Spinal cord (tissue), 10 donors: ENCODE data around the gene SPEN. TPM values are rescaled to one million over a fixed set of nuclear protein-coding genes. Genes with fewer than 3 reads are reported as not detected.

Experiments used
- DNase-seq, 6 donors: peaks; one replicate each; pipeline versions ENCODE4 v3.0.0 to v3.0.0-alpha.2; 2013 to 2015; ENCODE audit warnings: low spot score in 6 of 6, low read depth in 4 of 6
- H3K27ac ChIP-seq: one replicate; pipeline ENCODE4 v1.5.1; 2013; ENCODE audit warnings: low read depth, low read length, control low read depth
- H3K27me3 ChIP-seq: one replicate; pipeline ENCODE4 v1.6.1; 2013; ENCODE audit warnings: low read length; ENCODE audit not compliant: control insufficient read depth, insufficient read depth
- H3K36me3 ChIP-seq: one replicate; pipeline ENCODE4 v1.6.1; 2013; ENCODE audit warnings: low read length; ENCODE audit not compliant: control insufficient read depth, insufficient read depth
- H3K4me1 ChIP-seq: one replicate; pipeline ENCODE4 v1.6.1; 2013; ENCODE audit warnings: low read length; ENCODE audit not compliant: control insufficient read depth, insufficient read depth
- H3K4me3 ChIP-seq: one replicate; pipeline ENCODE4 v1.5.1; 2013; ENCODE audit warnings: low read depth, low read length, control low read depth
- H3K9me3 ChIP-seq: one replicate; pipeline ENCODE4 v1.6.1; 2013; ENCODE audit warnings: low read length; ENCODE audit not compliant: control insufficient read depth, insufficient read depth
- WGBS: methylation state at CpG from one replicate; pipeline ENCODE4 v1.1.5; 2013; ENCODE audit warnings: missing lambda C conversion rate; ENCODE audit not compliant: insufficient coverage; 5-methylcytosine and 5-hydroxymethylcytosine counted together
- polyA plus RNA-seq, 2 donors: library from polyadenylated mRNA; unstranded; fragments of 120-200 nt; gene quantifications; one replicate each; pipeline ENCODE4 v1.2.1, GENCODE V29; 2013; ENCODE audit not compliant: insufficient read length in 2 of 2
- total RNA-seq, 2 donors: library from RNA; depleted of rRNA in 1 of 2; stranded (reverse); fragments of 120-200 nt in 1 of 2; fragments of >200 nt in 1 of 2; gene quantifications; one replicate each; pipeline versions ENCODE4 v1.2.3 to v1.2.4, GENCODE V29; 2013 to 2014
- donor health status: healthy.

The SPEN gene
- total and polyA plus RNA-seq, 4 donors = 37.9 to 79.9 (median 66.8) TPM

- no peaks in the 10 kb centered on the region for H3K9me3 ChIP-seq
- peaks cover 16% of the 10 kb centered on the region for H3K4me1 ChIP-seq
- H3K4me3 ChIP-seq = no peak overlapping the region
- no peak overlapping the region for H3K27ac ChIP-seq
- peaks cover 13% of the 10 kb centered on the region for H3K36me3 ChIP-seq
- H3K27me3 ChIP-seq = no peaks in the 10 kb centered on the region
- 80% methylated on average over 6 of the region's 8 CpGs for WGBS
- no peak for DNase-seq
Measured at GRCh38 chr1:15962671-15963362, 115.3 kb downstream of the SPEN start.

DNA sequence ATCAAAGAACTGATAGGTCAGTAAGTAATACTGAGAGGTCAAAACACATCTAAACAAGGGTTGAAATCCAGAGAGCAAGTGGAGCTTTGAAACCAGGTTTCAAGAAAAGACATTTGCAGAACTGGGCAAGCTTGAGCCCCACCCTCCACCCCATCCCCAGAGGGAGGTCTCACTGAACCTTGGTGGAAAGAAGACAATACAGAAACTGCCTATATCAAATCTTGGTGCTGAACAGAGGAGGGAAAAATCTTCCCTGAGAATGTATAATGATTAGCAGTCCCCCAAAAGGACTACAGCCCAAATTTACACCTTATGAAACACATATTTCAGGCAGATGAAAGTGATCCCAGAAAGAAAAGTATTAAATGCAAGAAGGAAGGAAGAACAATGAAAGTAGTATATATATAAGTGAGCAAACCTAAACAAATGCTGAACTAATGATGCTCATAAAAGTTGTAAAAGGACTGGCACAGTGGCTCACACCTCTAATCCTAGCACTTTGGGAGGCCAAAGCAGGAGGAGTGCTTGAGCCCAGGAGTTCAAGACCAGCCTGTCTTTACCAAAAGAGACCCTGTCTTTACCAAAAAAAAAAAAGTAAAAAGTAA, 116.0 kb downstream of the SPEN start:
- no peak overlapping the region for H3K4me3 ChIP-seq
- peaks cover 16% of the 10 kb centered on the region for H3K4me1 ChIP-seq
- H3K9me3 ChIP-seq = no peaks in the 10 kb centered on the region
- H3K27ac ChIP-seq = no peak overlapping the region
- no peaks in the 10 kb centered on the region for H3K27me3 ChIP-seq
- peaks cover 15% of the 10 kb centered on the region for H3K36me3 ChIP-seq
- DNase-seq = no peak

GRCh38 chr1:15963968-15964648, 116.6 kb downstream of the SPEN start:
- peaks cover 16% of the 10 kb centered on the region for H3K4me1 ChIP-seq
- 90% methylated on average over 7 of the region's 10 CpGs for WGBS
- H3K36me3 ChIP-seq = peaks cover 17% of the 10 kb centered on the region
- H3K9me3 ChIP-seq = no peaks in the 10 kb centered on the region
- H3K4me3 ChIP-seq = no peak overlapping the region
- no peak overlapping the region for H3K27ac ChIP-seq
- DNase-seq = no peak
- no peaks in the 10 kb centered on the region for H3K27me3 ChIP-seq

DNA sequence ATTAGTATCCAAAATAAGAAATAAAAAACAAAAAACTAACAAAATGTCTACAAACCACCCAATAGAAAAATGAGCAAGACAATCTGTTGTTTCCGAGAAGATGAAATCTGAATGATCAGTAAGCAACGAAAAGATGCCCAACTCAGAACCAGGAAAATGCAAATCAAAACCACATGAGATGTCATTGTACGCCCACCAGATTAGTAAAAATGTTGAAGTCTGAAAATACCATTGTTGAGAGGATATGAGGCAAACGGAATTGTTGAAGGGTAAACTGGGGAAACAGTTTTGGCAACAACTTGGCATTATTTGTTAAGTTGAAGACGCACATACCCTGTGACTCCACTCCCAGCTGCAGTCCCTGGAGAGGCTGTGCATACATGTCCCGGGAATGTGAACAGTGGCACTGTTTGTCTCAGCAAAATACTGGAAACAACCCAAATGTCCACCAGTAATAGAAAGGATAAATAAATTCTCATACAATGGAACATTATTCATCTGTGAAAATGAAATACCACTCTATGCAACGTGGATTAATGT, 117.8 kb downstream of the SPEN start:
- no peaks in the 10 kb centered on the region for H3K9me3 ChIP-seq
- H3K4me1 ChIP-seq = peaks cover 16% of the 10 kb centered on the region
- H3K4me3 ChIP-seq = no peak overlapping the region
- H3K36me3 ChIP-seq = peaks cover 20% of the 10 kb centered on the region
- DNase-seq = peak in 2 of 6 donors; percentile 43 to 69
- WGBS = 58% methylated on average over 4 of the region's 7 CpGs
- H3K27ac ChIP-seq = peak overlapping the region; percentile 21
- H3K27me3 ChIP-seq = no peaks in the 10 kb centered on the region

DNA sequence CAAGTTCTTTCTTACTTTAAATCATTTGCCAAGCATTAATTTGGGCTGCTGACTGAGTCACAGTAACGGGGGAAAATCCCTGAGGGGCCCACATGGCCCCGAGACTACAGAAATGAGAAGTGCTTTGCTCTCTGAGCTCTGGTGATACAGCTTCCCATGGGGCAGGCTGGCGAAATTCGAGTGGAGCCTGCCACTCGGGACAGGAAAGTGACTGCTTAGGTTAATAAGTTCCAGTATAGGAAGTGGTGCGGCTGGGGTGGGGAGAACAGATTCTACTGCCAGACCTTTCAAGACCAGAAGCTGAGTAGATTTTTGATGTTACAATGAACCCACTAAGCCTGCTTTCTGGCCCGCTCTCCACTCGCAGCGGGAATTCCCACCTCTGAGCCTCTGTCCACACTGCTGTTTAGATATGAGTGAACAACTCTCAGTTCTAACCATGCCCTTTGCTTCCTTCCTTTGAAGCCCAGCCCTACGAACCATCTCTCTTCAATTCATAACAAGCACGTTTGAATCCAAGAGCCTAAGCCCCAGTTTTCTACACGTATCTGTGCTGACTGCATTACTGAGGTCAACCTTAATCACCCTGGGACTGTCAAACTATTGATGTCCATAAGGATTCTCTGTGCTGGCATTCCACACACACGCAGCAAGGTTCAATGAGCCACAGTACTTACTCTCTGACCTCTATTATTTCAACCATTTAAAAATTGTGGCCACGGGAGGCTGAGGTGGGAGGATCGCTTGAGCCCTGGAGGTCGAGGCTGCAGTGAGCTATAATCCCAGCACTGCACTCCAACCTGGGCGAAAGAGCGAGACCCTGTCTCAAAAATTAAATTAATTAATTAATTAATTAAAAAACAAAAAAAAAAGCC, 118.8 kb downstream of the SPEN start:
- Histone ChIP-seq H3K4me1 (peaks cover 16% of the 10 kb centered on the region), H3K27me3 (no peaks in the 10 kb centered on the region), H3K27ac (peak overlapping the region; percentile 3), H3K9me3 (no peaks in the 10 kb centered on the region), H3K36me3 (peaks cover 20% of the 10 kb centered on the region), H3K4me3 (no peak overlapping the region)
- WGBS = 57% methylated on average over 9 of the region's 18 CpGs
- DNase-seq = no peak

- peaks cover 22% of the 10 kb centered on the region for H3K36me3 ChIP-seq
- 100% methylated on average over 1 of the region's 6 CpGs for WGBS
- no peaks in the 10 kb centered on the region for H3K27me3 ChIP-seq
- H3K4me1 ChIP-seq = peaks cover 13% of the 10 kb centered on the region
- H3K27ac ChIP-seq = no peak overlapping the region
- no peak for DNase-seq
- no peaks in the 10 kb centered on the region for H3K9me3 ChIP-seq
- H3K4me3 ChIP-seq = no peak overlapping the region
Measured at GRCh38 chr1:15966956-15967344, 119.4 kb downstream of the SPEN start.

DNA sequence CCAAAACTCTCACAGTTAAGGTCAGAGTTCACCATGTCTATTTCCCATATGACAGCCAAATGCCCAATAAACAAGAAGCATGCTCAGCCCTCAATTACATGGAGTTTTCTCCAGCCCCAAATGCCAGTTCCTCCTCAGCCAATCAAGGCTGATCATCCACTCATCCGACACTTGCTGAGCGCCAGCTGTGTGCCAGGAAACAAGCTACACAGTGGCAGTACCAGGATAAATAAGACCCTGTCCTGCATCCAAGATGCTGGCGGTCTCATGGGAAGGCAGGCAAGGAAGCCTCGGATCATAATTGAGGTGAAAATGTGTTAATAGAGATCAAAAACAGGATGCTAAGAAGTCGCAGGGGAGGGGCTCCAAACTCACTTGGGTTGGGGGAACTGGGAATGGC, 120.7 kb downstream of the SPEN start:
- peaks cover 13% of the 10 kb centered on the region for H3K4me1 ChIP-seq
- H3K36me3 ChIP-seq = peaks cover 28% of the 10 kb centered on the region
- H3K27me3 ChIP-seq = no peaks in the 10 kb centered on the region
- no peak for DNase-seq
- H3K27ac ChIP-seq = no peak overlapping the region
- 76% methylated on average over 4 of the region's 5 CpGs for WGBS
- no peaks in the 10 kb centered on the region for H3K9me3 ChIP-seq
- H3K4me3 ChIP-seq = no peak overlapping the region

DNA sequence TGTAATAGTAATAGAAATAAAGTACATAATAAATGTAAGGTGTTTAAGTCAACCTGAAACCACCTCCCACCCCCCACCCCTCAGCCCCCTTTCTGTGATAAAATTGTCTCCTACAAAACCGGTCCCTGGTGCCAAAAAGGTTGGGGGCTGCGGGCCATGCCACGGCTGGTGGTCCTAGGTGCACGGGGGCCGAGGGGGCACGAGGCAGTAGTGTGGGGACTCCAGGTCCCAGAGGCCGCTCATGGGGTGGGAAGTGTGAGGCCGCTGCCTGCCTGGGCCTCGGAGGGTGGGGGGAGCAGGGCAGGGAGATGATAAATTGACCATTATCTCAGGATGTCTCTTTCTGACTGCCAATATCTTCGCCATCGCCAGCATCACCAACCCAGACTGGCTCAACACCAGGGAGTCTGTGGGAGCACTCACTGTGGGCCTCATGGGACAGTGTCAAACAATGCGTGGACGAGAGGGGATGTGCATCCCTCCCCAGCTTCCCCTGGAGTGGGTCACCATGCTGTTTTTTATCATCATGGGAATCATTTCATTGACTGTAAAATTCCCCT, 121.9 kb downstream of the SPEN start:
- Histone ChIP-seq H3K4me1 (peaks cover 14% of the 10 kb centered on the region), H3K27me3 (no peaks in the 10 kb centered on the region), H3K9me3 (no peaks in the 10 kb centered on the region), H3K4me3 (no peak overlapping the region), H3K36me3 (peaks cover 26% of the 10 kb centered on the region), H3K27ac (no peak overlapping the region)
- no peak for DNase-seq
- 94% methylated on average over 11 of the region's 13 CpGs for WGBS

DNA sequence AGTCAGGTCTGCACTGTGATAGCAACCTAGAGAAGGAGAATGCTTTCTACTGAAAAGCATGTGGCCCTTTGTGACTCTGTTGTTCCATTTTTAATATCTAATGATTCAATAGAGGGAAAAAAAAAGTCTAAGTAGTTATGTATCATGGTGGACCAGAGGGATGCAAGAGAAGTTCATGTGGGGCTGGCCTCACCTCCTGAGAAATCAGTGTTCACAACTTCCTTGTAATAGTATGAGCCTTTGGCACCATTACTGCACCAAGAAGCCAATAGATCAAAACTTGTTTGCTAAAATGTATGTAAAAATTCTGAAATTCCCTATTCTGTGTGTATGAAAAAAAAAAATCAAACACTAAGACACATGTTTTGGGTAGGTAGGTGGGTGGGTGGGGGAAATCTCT, 123.4 kb downstream of the SPEN start:
- H3K27ac ChIP-seq = no peak overlapping the region
- no peak for DNase-seq
- no peaks in the 10 kb centered on the region for H3K27me3 ChIP-seq
- H3K9me3 ChIP-seq = no peaks in the 10 kb centered on the region
- H3K4me3 ChIP-seq = no peak overlapping the region
- peaks cover 20% of the 10 kb centered on the region for H3K4me1 ChIP-seq
- H3K36me3 ChIP-seq = peaks cover 26% of the 10 kb centered on the region
